SU-DHL-6 (cell line): ENCODE measurements around the gene ISYNA1.
A peak's percentile ranks its signal among the peaks of the same experiment; 100 is the strongest.

Experiments used
- H2AFZ ChIP-seq: fragments of 200-600 bp; sonication (generic); 2 replicates; pipeline ENCODE4 v1.6.1; 2014; ENCODE audit warnings: low read depth, mild to moderate bottlenecking, moderate library complexity, mixed read lengths, antibody characterized with exemption, low read length; ENCODE audit not compliant: severe bottlenecking
- H3F3A ChIP-seq: fragments of 200-600 bp; shearing (Covaris generic); 2 replicates; pipeline ENCODE4 v1.6.0; 2016; ENCODE audit warnings: antibody characterized with exemption, mild to moderate bottlenecking; ENCODE audit not compliant: insufficient read depth
- H3K27ac ChIP-seq: fragments of 200-600 bp; sonication (generic); 2 replicates; pipeline ENCODE4 v1.5.1; 2016; ENCODE audit warnings: low read depth, mild to moderate bottlenecking, low read length, moderate library complexity, mixed read lengths
- H3K27me3 ChIP-seq: fragments of 200-600 bp; sonication (generic), shearing (Covaris generic); 2 replicates; pipeline ENCODE4 v1.6.0; 2014; ENCODE audit warnings: mild to moderate bottlenecking, low read length
- H3K36me3 ChIP-seq: fragments of 200-600 bp; sonication (generic); 2 replicates; pipeline ENCODE4 v1.6.1; 2014; ENCODE audit warnings: mild to moderate bottlenecking, low read length, mixed read lengths
- H3K4me2 ChIP-seq: fragments of 300-600, 200-600 bp; shearing (Covaris generic), sonication (generic); 2 replicates; pipeline ENCODE4 v1.6.0; 2014; ENCODE audit warnings: low read length, low read depth, mild to moderate bottlenecking; ENCODE audit not compliant: poor library complexity, severe bottlenecking
- H3K4me3 ChIP-seq: fragments of 200-600 bp; sonication (generic); 2 replicates; pipeline ENCODE4 v1.5.1; 2014; ENCODE audit warnings: antibody characterized with exemption, low read length, mild to moderate bottlenecking, mixed read lengths; ENCODE audit not compliant: insufficient read depth, poor library complexity, severe bottlenecking
- H3K79me2 ChIP-seq: fragments of 200-600 bp; sonication (generic); 2 replicates; pipeline ENCODE4 v1.6.1; 2014; ENCODE audit warnings: mild to moderate bottlenecking, low read length, moderate library complexity; ENCODE audit not compliant: insufficient read depth
- H3K9ac ChIP-seq: fragments of 200-600 bp; sonication (generic); 2 replicates; pipeline ENCODE4 v1.7.0; 2014; ENCODE audit warnings: mild to moderate bottlenecking, low read length
- H3K9me2 ChIP-seq: fragments of 200-600 bp; sonication (generic); replicated peaks from 2 replicates; pipeline ENCODE4 v1.6.1; 2014; ENCODE audit warnings: low read length; ENCODE audit not compliant: insufficient read depth
- H3K9me3 ChIP-seq: fragments of 200-600 bp; sonication (generic); 2 replicates; pipeline ENCODE4 v1.6.1; 2014; ENCODE audit warnings: low read length, mixed read lengths; ENCODE audit not compliant: insufficient read depth
- H4K20me1 ChIP-seq: fragments of 200-600 bp; sonication (generic); 2 replicates; pipeline ENCODE4 v1.6.1; 2014; ENCODE audit warnings: low read depth, mild to moderate bottlenecking, antibody characterized with exemption, low read length, moderate library complexity, mixed read lengths
- EZH2phosphoT487 ChIP-seq: fragments of 200-600 bp; sonication (generic), shearing (Covaris generic); conservative IDR thresholded peaks from 2 replicates; pipeline ENCODE4 v1.6.1; 2018; ENCODE audit warnings: mild to moderate bottlenecking, antibody characterized with exemption, low read length, moderate library complexity, mixed read lengths
- TF ChIP-seq, protein P1 (sequence below): fragments of 200-600 bp; sonication (generic); IDR thresholded peaks from one replicate; pipeline ENCODE4 v1.5.1; 2017; ENCODE audit warnings: antibody characterized with exemption, mild to moderate bottlenecking, low read length, moderate library complexity; ENCODE audit not compliant: insufficient read depth, poor library complexity, severe bottlenecking

ISYNA1 gene

DNA sequence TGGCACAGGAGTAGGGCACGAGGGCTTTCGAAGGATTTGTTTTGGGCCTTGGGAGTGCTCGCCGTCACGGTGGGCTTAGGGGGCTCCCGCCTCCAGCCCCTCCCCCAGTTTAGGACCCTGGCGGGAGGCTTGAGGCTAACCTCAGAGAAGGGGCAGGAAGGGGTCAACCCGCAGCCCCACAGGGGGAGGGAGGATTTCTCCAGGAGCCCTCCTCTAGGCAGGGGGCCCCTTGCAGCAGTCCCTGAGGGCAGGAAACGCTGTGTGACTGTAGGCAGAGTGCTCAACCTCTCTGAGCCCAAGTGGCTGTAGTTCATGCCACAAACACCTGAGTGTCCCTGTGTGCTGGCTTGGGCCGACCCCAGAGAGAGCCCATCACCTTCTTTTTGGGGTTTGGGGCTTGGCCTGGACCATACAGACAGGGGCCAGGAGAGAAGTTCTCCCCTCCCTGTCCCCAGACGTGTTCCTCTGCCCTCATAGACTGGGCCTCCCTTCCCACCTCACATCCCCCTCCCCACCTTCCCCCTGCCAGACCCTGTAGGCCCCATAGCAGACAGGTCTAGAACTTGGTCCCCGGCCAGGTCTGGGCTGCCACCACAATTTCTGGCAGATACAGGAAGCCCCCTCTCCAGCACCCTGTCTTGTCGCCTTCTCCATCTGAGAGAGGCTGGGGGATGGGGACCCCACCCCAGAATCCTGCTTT lies 8.1 kb downstream of the ISYNA1 start:
- Histone ChIP-seq H3K79me2 (no peaks in the 10 kb centered on the region), H3K27ac (no peak overlapping the region), H3K4me2 (peak overlapping the region; percentile 52), H2AFZ (no peak overlapping the region), H3K9ac (no peak overlapping the region), H3K9me3 (no peaks in the 10 kb centered on the region), H3F3A (no peaks in the 10 kb centered on the region), H3K36me3 (no peaks in the 10 kb centered on the region), H3K9me2 (no peaks in the 10 kb centered on the region), H3K4me3 (no peak overlapping the region), H3K27me3 (no peaks in the 10 kb centered on the region), H4K20me1 (no peaks in the 10 kb centered on the region)
- TF ChIP-seq, protein P1, sequence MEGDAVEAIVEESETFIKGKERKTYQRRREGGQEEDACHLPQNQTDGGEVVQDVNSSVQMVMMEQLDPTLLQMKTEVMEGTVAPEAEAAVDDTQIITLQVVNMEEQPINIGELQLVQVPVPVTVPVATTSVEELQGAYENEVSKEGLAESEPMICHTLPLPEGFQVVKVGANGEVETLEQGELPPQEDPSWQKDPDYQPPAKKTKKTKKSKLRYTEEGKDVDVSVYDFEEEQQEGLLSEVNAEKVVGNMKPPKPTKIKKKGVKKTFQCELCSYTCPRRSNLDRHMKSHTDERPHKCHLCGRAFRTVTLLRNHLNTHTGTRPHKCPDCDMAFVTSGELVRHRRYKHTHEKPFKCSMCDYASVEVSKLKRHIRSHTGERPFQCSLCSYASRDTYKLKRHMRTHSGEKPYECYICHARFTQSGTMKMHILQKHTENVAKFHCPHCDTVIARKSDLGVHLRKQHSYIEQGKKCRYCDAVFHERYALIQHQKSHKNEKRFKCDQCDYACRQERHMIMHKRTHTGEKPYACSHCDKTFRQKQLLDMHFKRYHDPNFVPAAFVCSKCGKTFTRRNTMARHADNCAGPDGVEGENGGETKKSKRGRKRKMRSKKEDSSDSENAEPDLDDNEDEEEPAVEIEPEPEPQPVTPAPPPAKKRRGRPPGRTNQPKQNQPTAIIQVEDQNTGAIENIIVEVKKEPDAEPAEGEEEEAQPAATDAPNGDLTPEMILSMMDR, result no peak
- no peak for TF ChIP-seq EZH2phosphoT487

DNA sequence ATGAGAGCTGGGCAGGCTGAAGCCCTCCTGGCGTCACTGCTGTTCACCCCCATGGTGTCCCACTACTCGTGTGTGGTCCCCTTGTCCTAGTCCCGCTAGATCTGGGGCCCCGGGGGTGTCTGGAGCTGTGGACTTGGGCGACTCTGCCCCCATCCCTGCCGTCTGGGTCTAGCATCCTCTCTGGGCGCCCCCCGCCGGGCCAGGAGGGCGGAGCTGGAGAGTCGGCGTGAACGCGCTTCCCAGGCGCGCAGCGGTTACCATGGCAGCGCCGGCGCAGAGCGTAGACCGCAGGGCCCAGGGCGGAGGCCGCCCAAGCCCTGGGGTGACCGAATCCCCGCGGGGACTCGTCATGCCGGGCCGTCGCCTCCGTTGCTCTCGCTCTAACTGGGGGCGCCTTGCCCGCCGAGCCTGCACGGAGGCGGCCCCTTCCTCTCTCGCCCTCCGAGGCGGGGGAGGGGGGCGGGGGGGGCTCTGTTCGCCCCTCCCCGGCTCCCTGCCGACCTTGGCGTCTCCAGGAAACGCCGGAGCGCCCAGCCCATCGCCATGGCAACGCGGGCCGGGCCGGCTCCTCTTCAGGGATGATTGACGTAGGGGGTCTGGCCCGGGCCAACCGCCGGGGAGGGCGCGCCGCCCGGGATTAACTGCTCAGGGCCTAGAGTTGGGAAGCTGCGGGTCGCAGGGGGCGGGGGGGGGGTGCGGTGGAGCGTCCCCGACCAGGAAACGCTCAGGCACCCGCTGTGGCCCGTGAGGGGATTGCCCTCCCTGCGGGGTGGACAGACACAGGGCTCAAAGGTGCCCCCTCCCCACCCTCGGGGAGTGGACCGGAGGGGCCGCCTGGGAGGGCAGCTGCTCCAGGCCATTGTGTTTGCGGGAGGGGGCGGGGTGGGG lies 8.9 kb downstream of the ISYNA1 start:
- peak overlapping the region; percentile 52 for H3K4me2 ChIP-seq
- peak overlapping the region; percentile 2 for H3K4me3 ChIP-seq
- no peaks in the 10 kb centered on the region for H3K9me3 ChIP-seq
- H3K27ac ChIP-seq, result no peak overlapping the region
- H3K27me3 ChIP-seq, result no peaks in the 10 kb centered on the region
- no peaks in the 10 kb centered on the region for H3F3A ChIP-seq
- H3K9ac ChIP-seq, result no peak overlapping the region
- TF ChIP-seq EZH2phosphoT487, result no peak
- TF ChIP-seq, protein P1, result no peak
- no peaks in the 10 kb centered on the region for H3K79me2 ChIP-seq
- H4K20me1 ChIP-seq, result no peaks in the 10 kb centered on the region
- no peaks in the 10 kb centered on the region for H3K9me2 ChIP-seq
- no peak overlapping the region for H2AFZ ChIP-seq
- no peaks in the 10 kb centered on the region for H3K36me3 ChIP-seq

DNA sequence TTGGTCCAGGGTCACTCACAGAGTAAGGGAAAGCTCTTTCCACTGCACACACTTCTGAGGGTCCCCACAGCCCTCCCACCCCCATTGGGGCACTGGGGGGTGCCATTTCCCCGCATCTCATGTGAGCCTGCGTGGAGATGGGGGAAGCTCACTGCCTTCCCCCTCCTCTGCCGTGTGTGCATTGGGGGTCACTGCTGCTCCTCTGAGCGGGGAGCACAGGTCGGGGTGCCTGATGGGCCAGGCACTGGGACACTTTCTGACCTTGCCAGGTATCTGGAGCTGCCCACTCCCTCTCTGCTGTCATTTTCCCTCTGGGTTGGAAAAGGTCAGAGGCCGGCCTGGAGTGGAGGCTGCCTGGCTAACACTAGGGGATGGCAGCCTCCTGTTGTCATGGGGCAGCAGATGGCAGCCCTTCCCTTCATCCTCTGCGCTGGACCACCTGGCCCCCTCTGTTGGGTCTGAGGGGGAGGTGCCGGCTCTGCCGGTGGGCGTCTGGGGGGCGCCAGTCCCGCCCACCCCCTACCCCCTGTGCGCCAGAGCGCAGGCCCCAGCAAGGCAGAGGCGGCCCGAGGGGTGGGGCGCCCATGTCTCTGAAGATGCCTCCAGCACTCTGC lies 9.7 kb downstream of the ISYNA1 start:
- no peak overlapping the region for H3K4me3 ChIP-seq
- no peaks in the 10 kb centered on the region for H3K9me3 ChIP-seq
- H3K27me3 ChIP-seq, result no peaks in the 10 kb centered on the region
- TF ChIP-seq, protein P1, result no peak
- no peak for TF ChIP-seq EZH2phosphoT487
- no peaks in the 10 kb centered on the region for H3K79me2 ChIP-seq
- no peak overlapping the region for H3K9ac ChIP-seq
- no peak overlapping the region for H3K27ac ChIP-seq
- no peaks in the 10 kb centered on the region for H3K36me3 ChIP-seq
- H3K4me2 ChIP-seq, result peak overlapping the region; percentile 52
- no peaks in the 10 kb centered on the region for H3K9me2 ChIP-seq
- no peaks in the 10 kb centered on the region for H4K20me1 ChIP-seq
- no peaks in the 10 kb centered on the region for H3F3A ChIP-seq
- no peak overlapping the region for H2AFZ ChIP-seq
